ENCODE measurements around the gene CFAP119. TPM values are rescaled to one million over a fixed set of nuclear protein-coding genes. Genes with fewer than 3 reads are reported as not detected.

Gene CFAP119
- polyA plus RNA-seq, 1 of the 3 experiments (the other 2 are of a cell fraction) = 28.4 TPM

- TF ChIP-seq, protein P1, sequence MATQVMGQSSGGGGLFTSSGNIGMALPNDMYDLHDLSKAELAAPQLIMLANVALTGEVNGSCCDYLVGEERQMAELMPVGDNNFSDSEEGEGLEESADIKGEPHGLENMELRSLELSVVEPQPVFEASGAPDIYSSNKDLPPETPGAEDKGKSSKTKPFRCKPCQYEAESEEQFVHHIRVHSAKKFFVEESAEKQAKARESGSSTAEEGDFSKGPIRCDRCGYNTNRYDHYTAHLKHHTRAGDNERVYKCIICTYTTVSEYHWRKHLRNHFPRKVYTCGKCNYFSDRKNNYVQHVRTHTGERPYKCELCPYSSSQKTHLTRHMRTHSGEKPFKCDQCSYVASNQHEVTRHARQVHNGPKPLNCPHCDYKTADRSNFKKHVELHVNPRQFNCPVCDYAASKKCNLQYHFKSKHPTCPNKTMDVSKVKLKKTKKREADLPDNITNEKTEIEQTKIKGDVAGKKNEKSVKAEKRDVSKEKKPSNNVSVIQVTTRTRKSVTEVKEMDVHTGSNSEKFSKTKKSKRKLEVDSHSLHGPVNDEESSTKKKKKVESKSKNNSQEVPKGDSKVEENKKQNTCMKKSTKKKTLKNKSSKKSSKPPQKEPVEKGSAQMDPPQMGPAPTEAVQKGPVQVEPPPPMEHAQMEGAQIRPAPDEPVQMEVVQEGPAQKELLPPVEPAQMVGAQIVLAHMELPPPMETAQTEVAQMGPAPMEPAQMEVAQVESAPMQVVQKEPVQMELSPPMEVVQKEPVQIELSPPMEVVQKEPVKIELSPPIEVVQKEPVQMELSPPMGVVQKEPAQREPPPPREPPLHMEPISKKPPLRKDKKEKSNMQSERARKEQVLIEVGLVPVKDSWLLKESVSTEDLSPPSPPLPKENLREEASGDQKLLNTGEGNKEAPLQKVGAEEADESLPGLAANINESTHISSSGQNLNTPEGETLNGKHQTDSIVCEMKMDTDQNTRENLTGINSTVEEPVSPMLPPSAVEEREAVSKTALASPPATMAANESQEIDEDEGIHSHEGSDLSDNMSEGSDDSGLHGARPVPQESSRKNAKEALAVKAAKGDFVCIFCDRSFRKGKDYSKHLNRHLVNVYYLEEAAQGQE (IDR thresholded peaks at IDR 0.05; ENCODE audit: low read depth, low read length) = no peak
- TF ChIP-seq CHD2 (IDR thresholded peaks at IDR 0.05; ENCODE audit: low read length, partially characterized antibody) = no peak
- TF ChIP-seq, protein P2, sequence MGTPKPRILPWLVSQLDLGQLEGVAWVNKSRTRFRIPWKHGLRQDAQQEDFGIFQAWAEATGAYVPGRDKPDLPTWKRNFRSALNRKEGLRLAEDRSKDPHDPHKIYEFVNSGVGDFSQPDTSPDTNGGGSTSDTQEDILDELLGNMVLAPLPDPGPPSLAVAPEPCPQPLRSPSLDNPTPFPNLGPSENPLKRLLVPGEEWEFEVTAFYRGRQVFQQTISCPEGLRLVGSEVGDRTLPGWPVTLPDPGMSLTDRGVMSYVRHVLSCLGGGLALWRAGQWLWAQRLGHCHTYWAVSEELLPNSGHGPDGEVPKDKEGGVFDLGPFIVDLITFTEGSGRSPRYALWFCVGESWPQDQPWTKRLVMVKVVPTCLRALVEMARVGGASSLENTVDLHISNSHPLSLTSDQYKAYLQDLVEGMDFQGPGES (IDR thresholded peaks at IDR 0.05; ENCODE audit: low read depth, low read length) = no peak
These were observed 17.7 kb downstream of the CFAP119 start (continued) for GRCh38 chr16:30744183-30744582.

GRCh38 chr16:30743716-30744115 lies 18.1 kb downstream of the CFAP119 start:
- H3K27me3 ChIP-seq (ENCODE audit: insufficient read depth) = no peaks in the 10 kb centered on the region
- ChIA-PET POLR2A (no interaction called here), CTCF (no interaction called here)
- no peak overlapping the region for H3K27ac ChIP-seq (ENCODE audit: low read depth in 2 of 2, low read length in 1 of 2)
- WGBS (ENCODE audit: low lambda C conversion rate) = 93% methylated on average over 11 of the region's 11 CpGs
- H3K9me3 ChIP-seq = no peaks in the 10 kb centered on the region
- no peaks in the 10 kb centered on the region for H3K9me2 ChIP-seq
- DNase-seq = no peak
- H4K20me1 ChIP-seq (ENCODE audit: insufficient read depth) = 0 out of 2 replicates have a peak, but pooled peaks cover 7% of the 10 kb centered on the region
- no peak overlapping the region for H2AFZ ChIP-seq (ENCODE audit: low read depth)
- no peak overlapping the region for H3K9ac ChIP-seq
- peaks cover 38% of the 10 kb centered on the region for H3F3A ChIP-seq (replicated peaks; ENCODE audit: insufficient read depth)
- peaks cover 2% of the 10 kb centered on the region; the same call in 1 of the 2 replicates for H3K79me2 ChIP-seq (ENCODE audit: insufficient read depth)
- no peak overlapping the region for H3K4me3 ChIP-seq (ENCODE audit: low read depth in 2 of 2, low read length in 1 of 2)
- peaks cover 15 to 29% of the 10 kb centered on the region in 2 experiments; a peak in 3 of 4 replicates for H3K4me1 ChIP-seq (ENCODE audit: control insufficient read depth in 1 of 2, insufficient read depth in 2 of 2, low read depth in 1 of 2, low read length in 1 of 2)
- H3K4me2 ChIP-seq = no peak overlapping the region
- H3K36me3 ChIP-seq (replicated peaks in 1 of 2; ENCODE audit: control insufficient read depth in 1 of 2, insufficient read depth in 2 of 2, low read length in 1 of 2) = peaks cover 14 to 31% of the 10 kb centered on the region in 2 experiments
- TF ChIP-seq USF2 (IDR thresholded peaks at IDR 0.05; ENCODE audit: borderline replicate concordance, low read depth, low read length) (no peak), MXI1 (IDR thresholded peaks at IDR 0.05; ENCODE audit: low read depth, low read length) (no peak), TEAD4 (IDR thresholded peaks at IDR 0.05; ENCODE audit: borderline replicate concordance, insufficient read depth) (no peak), ELF1 (IDR thresholded peaks at IDR 0.05) (no peak), PBX3 (IDR thresholded peaks at IDR 0.05) (no peak), TAF1 (IDR thresholded peaks at IDR 0.05; ENCODE audit: borderline replicate concordance, low read depth, low read length) (no peak), EZH2phosphoT487 (IDR thresholded peaks at IDR 0.05; ENCODE audit: borderline replicate concordance, low read depth) (no peak), GABPA (IDR thresholded peaks at IDR 0.05; ENCODE audit: low read depth) (no peak), SMC3 (IDR thresholded peaks at IDR 0.05; ENCODE audit: low read depth, low read length) (no peak), POLR2AphosphoS5 (IDR thresholded peaks at IDR 0.05; ENCODE audit: low read depth, low read length) (no peak)
- TF ChIP-seq, protein P1 (IDR thresholded peaks at IDR 0.05; ENCODE audit: low read depth, low read length) = no peak
- TF ChIP-seq, protein P3, sequence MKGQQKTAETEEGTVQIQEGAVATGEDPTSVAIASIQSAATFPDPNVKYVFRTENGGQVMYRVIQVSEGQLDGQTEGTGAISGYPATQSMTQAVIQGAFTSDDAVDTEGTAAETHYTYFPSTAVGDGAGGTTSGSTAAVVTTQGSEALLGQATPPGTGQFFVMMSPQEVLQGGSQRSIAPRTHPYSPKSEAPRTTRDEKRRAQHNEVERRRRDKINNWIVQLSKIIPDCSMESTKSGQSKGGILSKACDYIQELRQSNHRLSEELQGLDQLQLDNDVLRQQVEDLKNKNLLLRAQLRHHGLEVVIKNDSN (IDR thresholded peaks at IDR 0.05; ENCODE audit: borderline replicate concordance, low read depth) = no peak
- TF ChIP-seq, protein P4, sequence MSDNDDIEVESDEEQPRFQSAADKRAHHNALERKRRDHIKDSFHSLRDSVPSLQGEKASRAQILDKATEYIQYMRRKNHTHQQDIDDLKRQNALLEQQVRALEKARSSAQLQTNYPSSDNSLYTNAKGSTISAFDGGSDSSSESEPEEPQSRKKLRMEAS (IDR thresholded peaks at IDR 0.05; ENCODE audit: low read depth) = no peak
- TF ChIP-seq, protein P5, sequence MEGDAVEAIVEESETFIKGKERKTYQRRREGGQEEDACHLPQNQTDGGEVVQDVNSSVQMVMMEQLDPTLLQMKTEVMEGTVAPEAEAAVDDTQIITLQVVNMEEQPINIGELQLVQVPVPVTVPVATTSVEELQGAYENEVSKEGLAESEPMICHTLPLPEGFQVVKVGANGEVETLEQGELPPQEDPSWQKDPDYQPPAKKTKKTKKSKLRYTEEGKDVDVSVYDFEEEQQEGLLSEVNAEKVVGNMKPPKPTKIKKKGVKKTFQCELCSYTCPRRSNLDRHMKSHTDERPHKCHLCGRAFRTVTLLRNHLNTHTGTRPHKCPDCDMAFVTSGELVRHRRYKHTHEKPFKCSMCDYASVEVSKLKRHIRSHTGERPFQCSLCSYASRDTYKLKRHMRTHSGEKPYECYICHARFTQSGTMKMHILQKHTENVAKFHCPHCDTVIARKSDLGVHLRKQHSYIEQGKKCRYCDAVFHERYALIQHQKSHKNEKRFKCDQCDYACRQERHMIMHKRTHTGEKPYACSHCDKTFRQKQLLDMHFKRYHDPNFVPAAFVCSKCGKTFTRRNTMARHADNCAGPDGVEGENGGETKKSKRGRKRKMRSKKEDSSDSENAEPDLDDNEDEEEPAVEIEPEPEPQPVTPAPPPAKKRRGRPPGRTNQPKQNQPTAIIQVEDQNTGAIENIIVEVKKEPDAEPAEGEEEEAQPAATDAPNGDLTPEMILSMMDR (IDR thresholded peaks at IDR 0.05) = no peak

Data from SK-N-SH (cell line).